HS-5 (cell line): ENCODE data around the gene CAPN12.

Source experiments
- DNase-seq: peaks from one replicate; pipeline ENCODE4 v3.0.0-alpha.2; 2012; ENCODE audit warnings: low read depth

The CAPN12 gene

DNA sequence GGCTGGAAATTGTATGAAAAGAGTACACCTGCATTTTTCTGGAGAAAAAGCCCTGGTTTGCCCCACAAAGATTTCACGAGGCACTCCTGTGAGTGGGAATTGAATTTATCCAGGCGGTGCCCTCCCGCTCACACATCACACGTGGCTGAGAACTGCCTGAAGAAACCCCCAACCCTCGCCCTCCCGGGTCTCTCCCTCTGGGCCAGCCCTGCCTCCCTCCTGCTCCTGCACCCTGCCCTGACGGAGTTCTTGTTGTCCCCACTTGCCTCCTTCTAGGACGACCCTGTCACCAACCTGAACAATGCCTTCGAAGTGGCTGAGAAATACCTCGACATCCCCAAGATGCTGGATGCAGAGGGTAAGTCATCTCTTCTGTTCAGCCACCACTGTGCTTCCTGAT lies 35.2 kb downstream of the CAPN12 start:
- DNase-seq = no peak

DNA sequence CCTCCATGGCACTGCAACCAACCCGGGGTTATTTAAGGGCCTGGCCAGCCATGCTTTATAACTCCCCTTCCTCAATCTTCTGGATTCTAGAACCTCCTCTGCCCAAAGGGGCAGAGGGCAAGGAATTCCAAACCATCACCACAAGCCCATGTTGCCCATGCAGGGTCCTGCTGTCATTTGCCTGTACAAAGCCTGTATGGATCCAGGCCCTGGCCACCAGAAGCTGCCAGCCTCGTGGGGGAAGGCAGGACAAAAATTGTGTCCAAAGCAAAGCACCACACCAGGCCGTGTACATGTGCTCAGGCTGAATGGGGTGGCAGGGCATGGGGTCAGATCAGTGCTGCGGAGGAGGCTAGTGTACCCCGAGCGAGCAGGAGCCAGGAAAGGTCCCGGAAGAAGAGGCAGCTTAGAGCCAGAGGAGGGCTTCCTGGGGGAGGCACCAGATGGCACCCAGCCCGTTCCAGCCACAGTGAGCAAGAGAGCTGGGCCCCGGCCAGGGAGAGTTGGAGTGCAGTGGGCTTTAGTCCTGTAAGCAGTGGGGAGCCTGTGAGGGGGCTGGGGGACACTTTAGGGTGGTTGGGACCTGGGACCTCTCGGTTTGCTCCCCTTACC lies 35.8 kb downstream of the CAPN12 start:
- DNase-seq = no peak

DNA sequence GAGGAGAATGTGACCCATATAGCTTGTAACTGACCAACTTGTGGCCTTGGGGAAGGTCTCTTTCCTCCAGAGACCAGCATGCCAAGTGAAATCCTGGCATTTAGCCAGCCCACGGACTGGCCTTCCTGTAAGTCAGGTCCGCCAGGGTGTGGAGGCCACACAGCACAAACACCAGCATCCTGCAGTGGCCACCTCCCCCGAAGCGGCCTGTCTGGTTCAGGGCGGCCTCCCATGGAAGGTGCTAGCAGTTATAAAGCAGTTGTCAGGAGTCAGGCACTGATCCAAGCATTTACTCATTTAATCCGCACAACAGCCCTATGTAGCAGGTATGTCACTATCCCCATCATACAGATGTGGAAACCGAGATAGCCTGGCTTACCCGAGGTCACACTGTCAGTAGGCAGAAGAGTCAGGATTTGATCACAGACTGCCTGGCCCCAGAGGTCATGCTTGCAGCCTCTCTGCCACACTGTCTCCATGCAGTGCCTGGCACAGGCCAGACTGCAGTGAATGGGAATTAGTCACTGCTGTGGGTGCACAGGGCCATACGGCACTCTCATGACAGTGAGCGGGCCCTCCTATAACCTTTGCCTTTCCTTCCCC lies 36.7 kb downstream of the CAPN12 start:
- no peak for DNase-seq

DNA sequence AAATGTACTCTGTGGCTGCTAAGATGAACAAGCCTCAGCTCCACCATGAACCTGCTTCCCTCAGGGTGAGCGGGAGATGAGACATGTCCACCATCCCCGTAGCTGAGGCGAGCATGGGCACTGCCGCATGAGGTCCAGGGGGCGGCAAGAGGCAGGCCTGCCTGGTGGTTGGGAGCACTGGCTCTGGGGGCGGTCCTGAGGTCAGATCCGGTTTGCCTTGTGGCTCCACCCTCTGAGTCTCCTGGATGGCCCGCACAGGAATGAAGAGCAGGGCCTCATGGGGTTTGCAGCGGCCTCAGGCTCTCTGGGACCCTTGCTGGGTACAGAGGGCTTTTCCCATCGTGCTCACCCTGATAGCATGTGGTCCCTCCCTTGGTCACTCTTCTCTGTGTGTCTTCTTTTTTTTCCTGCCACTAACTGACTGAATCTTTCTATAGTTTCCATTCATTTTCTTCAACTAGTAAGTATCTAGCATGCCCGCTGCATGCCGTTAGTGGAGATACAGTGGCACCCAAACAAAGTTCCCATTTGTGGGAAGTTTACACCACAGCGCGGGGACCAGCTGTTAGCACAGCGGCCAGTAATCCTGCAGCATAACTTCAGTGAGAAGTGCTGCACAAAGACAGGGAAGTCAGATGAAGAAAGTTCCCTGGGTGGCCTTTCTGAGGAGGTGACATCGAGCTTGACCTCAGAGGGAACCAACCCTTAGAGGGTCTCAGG lies 37.3 kb downstream of the CAPN12 start:
- DNase-seq = no peak

DNA sequence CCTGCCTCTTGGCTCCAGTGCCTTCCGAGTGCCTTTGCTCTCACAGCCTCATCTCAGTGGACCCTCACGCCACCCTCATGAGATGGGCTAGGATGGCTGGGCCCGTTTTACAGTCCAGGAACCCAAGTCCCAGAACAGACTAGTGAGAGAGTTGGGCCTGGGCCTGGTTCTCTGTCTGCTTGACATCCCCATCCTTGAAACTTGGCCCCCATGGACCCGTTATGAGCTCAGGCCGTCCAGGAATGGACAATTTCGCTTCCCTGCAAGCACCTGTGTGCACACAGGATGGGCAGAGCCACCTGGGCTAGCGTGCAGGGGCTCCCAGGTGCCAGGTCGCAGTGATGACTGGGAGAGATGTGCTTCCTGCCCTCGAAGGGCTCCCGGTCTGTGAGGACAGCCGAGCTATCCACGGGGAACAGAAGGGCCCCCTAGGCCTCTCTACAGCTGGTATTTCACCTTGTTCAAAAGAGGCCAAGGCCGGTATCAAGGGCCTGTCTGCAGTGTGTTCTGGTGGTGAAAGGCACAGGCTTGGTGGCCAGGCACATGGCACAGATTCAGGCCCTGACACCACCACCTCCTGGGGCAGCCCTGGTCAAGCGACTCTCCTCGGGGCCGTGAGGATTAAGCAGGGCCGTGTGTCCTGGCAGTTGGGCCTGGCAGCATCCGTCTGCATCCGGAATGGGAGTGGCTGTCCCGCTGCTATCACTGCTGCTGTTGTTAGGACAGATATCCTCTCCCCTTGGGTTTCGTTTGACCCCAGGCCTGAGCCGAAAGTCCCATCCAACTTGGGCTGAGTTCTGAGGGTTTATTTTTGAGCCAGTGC lies 38.9 kb downstream of the CAPN12 start:
- no peak for DNase-seq

DNA sequence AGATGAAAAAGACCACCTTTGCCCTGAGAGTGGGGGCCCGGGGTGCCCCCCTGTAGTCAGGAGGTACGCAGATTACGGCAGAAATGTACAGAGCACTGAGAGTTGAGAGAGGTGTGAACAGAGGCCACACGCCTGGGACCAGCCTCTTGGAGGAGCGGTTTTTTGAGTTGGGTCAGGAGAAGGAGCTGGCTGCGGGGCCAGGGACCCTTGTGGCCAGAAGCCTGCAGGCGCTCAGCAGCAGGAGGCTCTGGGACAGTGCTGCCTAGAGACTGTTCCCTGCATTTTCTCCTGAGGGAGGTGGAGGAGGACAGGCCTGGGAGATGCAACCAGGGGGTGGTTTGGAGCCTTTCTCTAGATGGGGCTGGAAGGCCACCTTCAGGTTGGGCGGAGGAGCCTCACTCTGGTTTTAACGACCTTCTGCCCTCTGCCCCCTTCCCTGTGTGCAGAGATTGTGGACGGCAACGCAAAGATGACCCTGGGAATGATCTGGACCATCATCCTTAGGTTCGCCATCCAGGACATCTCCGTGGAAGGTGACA lies 39.7 kb downstream of the CAPN12 start:
- DNase-seq = no peak

DNA sequence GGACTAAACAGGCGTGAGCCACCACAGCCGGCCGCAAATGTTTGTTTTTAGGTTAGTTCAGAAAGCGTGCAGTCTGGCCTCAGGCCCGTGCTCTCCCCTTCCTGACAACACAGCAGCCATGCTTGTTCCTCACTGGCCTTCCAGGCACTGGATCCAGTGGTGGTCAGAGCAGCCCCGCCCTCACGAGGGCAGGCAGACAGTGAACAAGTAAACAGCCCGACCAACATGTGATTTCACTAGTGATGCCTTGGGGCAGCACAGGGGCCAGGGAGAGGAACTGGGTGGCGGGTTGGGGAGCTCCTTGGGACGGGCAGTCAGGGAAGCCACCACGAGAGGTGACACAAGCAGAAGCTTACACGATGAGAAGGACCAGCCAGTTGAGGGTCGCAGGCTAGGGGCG lies 40.8 kb downstream of the CAPN12 start:
- DNase-seq = no peak

DNA sequence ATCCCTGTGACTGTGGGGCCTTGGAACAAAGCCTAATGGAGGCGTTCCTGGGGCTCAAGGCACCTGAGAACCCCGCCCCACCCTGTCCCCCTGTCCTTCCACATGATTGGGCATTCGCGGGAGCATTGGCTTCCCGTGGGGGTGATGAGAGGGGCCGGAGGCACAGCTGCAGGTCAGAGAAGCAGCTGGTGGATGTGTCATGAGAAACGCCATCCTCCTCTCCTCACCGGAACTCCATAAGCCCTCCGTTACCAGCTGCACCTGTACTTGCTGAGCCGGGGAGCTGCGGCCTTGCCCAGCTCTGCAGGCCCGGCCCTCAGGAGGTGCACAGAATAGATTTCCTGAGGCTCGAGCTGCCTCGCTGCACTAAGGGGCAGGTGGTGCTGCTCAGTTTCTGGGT lies 42.0 kb downstream of the CAPN12 start:
- no peak for DNase-seq

DNA sequence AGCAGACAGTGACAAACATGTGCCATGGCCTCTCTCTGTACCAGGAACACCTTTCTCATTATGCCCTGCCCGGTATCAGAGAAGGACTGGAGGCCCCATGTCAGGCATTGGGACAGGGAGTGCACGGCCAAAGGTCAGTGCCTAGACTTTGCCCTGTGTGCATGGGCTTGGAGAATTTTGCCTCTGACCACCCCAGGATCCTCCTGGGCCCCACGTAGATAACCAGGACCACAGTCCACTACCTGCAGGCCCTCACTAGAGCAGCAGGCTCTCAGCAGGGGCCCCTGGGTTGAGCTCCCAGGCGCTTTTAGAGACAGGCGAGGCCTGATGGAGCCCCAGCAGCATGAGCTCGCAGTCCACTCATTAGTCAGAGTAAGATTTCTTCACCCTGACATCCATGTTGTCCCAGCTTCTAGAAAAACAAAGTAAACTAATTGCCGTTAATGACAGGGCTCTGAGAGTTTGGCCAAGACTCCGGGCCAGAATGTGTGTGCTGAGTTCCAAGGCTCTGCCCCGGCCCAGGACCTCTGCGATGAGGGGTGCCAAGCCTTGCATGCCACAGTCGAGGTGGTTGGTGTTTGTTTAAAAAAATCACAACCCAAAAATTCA lies 42.7 kb downstream of the CAPN12 start:
- DNase-seq = no peak

DNA sequence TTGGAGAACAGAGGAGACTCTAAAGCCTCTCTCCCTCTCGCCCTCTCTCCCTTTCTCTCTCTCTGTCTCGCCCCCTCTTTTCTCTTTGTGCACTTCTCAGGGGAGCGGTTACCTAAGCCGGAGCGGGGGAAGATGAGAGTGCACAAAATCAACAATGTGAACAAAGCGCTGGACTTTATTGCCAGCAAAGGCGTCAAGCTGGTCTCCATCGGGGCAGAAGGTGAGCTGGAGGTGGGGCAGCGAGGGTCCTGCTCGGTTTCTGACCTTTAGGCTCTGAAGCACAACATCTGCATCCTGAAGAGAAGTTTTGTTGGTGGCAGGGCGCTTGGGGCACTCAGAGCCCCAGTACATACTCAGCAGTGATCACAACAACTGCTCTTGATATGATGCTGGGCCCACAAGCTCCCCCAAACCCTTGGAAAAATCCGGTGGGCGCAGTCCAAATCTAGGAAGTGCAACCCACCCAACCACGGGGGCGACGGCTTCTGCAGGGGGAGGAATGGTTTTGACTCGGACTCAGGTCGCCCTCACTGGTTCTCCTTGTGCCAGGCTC lies 43.3 kb downstream of the CAPN12 start:
- DNase-seq = no peak

DNA sequence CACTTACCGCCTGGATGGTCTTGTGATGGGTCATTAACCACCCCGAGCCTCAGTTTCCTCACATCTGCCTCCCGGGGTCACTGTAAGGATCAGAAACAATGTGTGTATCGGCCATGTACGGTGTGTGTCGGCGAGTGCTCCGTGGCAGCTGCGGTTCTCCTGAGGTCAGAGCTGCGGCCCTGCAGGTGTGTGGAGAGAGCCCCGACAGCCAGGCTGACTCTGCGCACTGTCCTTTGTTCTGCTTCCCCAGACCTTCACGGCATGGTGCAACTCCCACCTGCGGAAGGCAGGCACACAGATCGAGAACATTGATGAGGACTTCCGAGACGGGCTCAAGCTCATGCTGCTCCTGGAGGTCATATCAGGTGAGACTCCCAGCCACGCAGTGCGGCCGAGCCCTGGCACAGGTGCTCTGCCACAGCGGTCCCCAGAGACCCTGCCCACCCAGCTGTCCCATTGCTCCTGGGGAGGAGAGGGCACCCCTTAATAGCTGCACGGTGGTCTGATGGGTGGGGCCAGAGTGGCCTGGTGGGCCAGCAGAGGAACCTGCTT lies 43.8 kb downstream of the CAPN12 start:
- no peak for DNase-seq

DNA sequence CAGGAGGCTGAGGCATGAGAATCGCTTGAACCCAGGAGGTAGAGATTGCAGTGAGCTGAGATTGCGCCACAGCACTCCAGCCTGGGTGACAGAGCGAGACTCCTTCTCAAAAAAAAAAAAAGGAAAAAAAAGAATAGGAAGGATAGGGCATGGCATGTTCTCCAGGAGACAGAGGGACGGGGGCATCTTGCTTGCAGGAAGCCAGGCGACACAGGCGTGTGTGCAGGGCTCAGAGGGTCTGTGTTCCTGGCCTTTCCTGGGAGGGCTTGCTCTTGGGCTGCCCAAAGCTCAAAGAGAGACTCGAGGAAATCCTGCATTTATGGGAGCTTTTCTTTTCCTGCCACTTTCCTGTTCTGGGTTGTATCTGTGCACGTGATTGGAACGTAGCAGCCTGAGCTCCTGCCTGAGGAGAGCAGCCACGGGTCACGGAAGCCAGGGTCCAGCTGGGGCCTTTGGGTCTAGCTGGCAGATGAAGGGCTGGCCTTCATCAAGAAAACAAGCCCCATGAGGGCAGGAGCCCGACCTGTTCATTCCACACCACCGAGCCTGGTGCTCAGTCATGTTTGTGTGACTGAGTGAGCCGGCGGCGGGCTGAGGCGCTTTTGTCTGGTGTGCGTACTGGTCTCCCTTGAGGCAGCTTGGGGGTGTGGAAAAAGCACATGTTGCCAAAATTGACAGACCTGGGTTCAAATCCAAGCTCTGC lies 44.5 kb downstream of the CAPN12 start:
- DNase-seq = no peak

DNA sequence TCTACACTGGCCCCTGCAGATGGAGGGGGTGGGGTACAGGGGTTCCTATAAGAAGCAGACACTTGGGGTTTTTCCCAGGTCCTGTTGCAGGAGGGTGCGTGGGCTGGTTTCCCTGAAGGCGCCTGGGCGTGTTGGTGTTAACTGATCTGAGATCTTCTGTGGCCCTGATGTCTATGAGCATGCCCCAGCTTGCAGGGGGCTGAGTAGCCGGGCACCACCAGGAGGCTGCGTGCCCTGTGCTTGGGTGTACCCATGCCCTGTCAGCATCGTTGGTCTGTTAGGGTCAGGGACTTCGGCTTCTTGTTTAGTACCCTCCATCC lies 45.3 kb downstream of the CAPN12 start:
- no peak for DNase-seq

DNA sequence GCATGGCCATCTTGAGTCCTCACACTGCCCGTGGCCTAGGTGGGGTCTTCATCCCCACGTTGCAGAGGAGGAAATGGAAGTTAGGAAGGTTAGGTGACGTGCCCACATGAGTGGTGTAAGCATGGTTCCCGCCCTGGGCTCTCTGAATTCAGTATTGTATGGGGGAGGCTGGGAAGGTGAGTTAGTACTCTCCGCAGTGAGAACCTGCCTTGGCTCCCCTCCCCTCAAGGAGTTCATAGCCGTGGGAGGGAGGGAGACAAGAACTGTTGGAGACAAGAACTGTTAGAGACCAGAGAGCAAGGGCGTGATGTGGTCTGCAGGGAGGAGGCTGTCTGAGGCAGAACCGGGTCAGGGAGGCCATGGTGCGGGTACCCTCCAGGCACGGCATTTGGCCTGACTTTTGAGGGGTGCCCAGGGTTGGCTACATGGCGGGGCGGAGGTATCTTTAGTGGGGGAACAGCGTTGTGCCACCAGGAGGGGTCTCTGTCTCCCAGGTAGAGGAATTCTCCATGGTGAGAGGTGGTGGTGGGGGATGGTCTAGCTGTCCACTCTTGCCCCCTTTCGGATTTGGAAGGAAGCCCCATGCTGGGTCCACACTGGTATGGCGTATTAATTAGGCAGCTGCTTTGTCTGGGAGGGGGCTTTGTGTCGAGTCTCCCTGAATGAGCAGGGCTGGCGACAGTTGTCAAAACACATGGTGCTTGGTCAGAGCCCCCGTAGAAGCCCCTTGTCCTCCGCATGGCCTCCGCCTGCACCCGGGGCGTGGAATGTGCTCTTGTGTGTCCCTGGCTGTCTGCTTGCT lies 45.8 kb downstream of the CAPN12 start:
- no peak for DNase-seq

DNA sequence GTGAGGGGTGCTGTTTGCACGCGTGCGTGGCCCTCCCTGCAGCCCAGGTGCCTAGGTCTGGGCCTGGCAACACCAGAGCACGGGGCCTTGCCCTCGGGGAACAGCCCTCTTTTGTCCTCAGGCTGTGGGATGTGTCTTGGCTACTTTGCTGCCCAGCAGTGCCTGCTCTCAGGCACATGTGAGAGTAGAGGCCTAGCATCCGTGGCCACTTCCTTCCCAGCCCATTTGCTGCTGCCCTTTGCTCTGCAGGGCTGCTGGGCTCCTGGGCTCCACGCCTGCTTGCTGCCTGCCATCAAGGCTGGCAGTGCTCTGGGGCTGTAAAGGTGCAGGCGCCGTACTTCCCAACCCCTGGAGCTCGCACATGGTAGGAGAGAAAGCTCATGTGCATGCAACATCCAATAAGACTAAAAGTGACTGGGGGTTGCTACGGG lies 46.6 kb downstream of the CAPN12 start:
- DNase-seq = no peak

DNA sequence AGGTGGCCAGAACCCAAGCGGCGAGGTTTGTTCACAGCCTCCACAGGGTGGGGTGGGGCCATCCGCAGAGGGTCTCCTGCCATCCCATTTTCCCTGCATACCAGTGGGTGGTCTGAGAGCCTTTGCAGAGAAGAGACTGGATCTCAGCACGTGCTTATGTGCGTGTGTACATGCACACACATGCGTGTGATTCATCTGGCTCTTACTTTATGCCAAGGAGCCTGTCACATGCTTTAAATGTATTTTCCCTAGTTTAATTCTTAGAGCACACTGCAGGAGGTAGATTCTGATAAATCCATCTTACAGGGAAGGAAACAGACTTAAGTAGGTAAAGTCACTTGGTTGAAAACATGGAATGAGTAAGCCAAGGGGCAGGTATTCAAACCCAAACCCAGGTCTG lies 47.1 kb downstream of the CAPN12 start:
- no peak for DNase-seq

DNA sequence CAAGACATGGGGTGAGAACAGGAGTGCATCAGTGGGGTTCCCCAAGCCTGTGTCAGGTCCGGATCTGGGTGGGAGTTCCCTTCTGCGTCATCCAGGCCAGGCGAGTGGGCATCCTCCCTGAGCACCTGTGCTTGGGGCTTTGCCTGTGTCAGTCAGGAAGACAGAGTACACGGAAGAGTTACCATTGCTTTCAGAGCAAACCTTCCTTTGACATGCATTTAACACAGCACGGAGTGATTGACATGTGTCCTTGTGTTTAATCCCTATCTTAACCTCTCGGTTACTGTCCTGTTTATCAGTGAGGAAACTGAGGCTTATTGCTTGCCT lies 47.6 kb downstream of the CAPN12 start:
- DNase-seq = no peak

DNA sequence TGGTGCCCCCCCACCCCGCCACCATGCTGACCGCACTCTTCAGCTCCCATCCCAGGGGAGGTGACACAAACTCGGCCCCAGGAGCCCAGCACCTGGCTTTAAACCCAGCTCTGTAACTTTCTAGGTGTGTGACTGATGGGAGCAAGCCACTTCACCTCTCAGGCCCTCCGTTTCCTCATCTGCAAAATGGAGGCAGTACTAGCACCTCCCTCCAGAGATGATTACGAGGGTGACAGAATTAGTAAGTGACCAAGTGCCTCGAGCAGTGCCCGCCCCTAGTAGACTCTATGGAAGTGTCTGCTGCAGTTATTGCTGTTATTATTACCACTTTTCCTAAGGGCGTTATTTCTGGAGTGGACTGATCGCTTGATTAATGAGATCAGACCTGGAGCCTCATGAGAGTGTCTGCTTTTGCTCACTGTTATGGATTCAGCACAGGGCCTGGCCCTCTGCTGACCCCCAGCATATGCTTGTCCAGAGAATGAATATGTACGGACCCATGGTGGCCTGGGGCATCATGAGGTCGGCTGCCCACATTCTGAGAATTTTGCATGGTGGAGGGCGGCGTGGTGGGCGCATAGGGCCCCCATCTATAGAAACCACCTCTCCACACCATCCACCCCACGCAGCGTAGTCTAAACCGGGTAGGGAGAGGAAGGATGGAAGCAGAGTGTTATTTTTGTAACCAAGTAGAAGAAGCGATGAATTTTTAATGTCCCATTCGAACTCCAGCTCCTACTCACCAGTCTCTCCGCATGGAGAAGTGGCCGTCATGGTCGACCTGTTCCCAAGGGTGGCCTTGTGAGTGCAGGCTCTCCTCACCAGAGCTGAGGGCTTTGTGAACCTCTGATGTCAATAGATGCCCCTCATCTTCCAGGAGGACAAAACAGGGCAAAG lies 48.2 kb downstream of the CAPN12 start:
- no peak for DNase-seq

DNA sequence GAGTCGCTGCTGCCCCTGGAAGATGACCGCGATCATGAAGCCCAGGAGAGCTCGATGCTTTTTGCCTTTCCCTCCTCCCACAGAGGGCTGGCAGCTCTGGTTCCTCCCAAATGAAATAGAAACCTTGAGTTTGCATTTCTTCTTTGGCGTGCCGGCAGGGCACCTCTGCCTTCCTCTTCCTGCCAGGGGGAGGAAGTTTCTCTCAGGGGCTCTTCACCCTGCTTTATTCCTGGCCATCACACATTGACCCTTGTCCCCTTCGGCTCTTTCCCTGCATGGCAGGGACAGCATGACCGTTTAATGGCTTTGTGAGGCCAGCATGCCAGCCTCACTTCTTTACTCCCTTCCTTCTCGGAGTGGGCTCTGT lies 49.0 kb downstream of the CAPN12 start:
- DNase-seq = no peak
